ENCODE data around the gene NCAPH2.

The NCAPH2 gene

DNA sequence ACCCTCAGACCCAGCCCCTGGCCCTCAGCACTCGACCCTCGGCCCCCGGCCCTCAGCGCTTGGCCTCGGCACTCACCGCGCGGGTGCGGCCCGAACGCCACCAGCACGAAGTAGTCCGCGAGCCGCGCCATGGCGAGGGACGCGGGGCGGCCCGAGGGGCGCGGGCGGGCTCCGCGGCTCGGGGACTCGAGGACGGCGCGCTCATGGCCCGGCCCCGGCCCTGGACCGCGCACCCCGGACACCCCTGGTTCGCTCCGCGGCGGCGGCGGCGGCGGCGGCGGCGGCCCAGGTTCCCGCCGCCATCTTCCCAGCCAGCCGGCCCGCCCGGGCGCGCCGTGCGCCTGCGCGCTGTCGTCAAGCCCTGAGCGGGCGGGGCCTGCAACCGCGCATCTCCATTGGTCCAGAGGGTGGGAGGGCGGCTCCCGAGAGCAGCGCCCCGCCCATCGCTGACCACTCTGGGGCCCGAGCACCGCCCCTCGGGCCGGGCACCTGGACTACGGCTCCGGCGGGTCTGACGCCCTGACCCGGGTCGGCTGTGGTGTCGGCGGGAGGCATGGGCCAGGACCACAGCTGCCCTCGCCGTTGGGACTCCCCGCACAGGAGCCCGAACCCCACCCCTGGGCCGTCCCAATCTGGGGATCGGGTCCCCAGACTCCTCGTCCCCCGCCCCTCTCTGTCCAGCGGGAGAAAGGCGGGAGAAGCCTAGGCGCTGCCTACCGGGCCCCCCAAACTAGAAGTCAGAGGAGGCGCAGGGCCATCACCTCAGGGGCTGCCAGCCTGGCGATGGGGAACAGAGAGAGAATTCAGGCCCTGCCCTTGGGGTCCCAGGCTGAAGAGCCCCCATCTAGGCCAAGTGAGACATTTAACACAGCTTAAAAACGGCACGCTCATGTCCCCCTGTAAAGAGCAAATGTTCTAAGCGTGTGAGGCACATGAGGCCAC is 33.0 kb upstream of the NCAPH2 start, which contains the start of gene SBF1:
TSS of gene SBF1 (minus strand) at position 326 of the 942 bp plus-strand sequence. CDS start at position 131, 195 bp downstream.
- DNase-seq (ENCODE audit: low spot score), result peak; percentile 100

DNA sequence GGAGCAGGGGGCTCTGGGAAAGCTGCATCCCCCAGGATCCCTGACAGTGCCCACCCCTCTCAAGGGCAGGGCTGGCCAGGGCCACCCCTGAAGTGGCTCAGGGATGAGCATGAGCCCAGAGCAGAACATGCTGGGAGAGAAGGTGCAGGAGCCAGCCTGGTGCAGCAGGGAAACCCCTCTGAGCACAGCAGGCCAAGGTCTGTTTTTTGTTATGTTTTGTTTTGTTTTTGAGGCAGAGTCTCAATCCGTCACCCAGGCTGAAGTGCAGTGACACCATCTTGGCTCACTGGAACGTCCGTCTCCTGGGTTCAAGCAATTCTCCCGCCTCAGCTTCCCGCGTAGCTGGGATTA is 32.4 kb upstream of the NCAPH2 start:
- no peak for DNase-seq (ENCODE audit: low spot score)

DNA sequence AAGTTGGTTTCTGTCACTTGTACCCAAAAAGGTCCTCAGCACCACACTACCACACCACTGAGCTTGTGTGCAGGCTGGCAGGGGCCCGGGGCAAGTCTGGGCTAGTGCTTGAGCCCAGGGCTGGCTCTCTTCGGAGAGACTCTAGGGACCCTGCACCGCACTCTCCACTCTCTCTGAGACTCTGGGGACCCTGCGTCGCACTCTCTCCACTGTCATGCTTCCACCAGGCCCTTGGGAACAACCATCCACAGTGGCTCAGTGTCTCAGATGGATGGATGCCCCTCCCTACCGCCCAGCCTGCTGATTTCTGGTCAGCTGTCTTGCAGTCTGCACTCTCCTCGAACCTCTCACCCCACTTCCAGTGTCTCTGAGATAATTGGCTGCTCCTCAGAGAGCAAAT is 31.2 kb upstream of the NCAPH2 start:
- DNase-seq (ENCODE audit: low spot score), result no peak

DNA sequence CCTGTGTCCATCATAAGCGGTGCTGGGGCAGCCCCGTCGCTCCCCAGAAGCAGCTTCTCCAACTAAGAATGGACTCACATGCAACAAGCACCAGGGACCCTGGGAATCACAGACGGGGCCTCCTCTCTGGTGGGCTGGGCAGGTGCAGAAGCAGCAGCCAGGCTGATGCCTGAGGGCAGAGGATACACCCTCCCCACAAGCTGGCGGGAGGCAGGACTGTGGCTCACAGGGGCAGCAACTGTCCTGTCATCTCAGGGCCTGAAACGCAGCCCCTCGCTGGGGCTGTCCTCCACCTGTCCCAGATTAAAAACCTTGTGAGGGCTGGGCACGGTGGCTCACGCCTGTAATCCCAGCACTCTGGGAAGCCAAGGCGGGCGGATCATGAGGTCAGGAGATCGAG is 30.1 kb upstream of the NCAPH2 start:
- DNase-seq (ENCODE audit: low spot score), result no peak

DNA sequence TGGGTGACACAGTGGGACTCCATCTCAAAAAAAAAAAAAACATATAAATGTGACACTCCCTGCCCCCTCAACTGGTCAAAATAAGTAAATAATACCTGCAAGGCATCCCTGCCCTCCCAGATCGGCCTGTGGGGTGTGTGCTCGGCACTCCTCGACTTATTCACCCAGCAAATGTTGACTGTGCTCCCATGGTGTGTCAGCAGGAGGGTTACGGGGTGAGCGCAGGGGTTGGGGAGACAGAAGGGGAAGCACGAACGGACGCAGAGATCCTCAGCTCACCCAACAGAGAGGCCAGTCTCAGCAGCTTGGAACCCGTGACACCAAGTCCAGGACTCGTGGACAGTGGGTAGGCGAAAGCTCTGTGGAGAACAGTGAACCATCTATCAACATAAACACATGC is 28.3 kb upstream of the NCAPH2 start:
- no peak for DNase-seq (ENCODE audit: low spot score)

DNA sequence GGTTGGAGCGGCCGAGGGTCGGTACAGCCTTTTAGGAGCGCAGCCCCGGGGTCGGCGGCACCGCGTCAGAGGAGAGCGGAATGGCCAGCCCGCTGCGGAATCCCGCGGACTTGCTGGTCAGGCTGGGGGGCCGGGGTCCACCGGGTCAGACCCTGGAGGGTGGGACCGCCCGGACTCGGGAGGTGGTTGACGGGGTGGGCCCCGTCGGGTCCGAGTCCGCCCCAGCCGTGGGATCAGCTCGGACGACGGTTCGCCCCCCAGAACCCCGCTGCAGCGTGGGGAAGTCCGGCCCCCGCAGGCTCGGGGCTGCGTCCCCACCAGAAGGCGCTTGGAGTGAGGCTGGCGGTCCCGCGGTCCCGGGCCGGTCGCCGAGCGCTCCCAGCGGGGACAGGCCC is 27.0 kb upstream of the NCAPH2 start:
- DNase-seq (ENCODE audit: low spot score), result no peak

DNA sequence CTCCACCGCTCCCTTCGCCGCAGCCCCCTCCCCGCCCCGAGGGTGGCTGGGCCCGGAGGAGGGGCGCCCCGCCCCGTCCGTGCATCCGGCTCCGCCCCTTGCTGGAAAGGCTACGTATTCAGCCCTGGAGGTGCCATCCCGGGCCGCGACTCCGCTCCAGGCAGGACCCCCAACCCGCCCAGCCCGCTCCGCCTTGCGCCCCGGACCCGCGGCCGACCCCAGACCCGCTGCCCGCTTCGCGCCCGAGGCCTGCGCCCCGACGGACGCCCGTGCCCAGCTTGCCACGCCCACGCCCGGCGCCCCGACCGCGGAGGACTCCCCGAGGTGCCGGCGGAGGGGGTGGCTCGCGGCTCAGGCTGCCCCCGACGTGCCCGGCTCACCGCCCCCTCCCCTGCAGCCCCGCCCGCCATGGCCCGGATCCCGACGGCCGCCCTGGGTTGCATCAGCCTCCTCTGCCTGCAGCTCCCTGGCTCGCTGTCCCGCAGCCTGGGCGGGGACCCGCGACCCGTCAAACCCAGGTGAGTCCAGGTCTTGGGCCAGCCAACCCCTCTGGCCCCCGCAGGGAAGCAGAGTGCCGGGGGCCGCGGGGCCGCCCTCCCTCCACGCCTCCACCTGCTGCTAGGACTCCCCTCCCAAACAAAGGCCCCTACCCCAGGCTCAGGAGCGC is 26.5 kb upstream of the NCAPH2 start, which contains the start of gene ADM2:
TSS of gene ADM2 (plus strand) at position 104 of the 667 bp plus-strand sequence. CDS start at position 409, 305 bp downstream.
- peak; percentile 84 for DNase-seq (ENCODE audit: low spot score)

DNA sequence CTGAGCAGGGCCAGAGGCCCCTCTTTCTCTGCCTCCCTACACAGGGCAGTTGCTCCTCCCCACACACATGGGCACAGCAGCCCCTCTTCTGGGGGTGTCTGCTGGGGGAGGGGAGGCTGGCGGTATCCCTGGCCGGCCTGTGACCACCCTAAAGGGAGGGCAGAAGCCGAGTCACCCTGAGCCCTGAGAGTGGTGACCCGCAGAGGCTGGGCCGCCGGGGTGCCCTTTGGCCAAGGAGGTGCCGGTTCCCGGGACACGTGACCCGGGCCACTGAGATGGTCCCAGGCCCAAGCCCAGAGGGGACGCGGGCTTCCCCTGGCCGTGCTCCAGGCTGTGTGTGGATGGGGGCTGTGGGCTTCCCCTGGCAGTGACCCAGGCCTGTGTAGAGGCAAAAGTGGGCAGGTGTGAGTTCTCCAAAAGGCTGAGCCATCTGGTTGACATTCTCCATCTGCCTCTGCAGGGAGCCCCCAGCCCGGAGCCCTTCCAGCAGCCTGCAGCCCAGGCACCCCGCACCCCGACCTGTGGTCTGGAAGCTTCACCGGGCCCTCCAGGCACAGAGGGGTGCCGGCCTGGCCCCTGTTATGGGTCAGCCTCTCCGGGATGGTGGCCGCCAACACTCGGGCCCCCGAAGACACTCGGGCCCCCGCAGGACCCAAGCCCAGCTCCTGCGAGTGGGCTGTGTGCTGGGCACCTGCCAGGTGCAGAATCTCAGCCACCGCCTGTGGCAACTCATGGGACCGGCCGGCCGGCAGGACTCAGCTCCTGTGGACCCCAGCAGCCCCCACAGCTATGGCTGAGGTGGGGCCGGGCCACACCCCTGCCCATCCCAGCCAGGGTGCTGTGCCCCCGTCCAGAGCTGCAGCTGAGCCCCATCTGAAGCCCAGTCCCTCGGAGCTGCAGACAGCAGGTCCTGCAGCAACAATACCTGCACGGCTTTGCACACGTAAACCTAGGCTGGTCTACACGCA is 25.6 kb upstream of the NCAPH2 start:
- DNase-seq (ENCODE audit: low spot score), result no peak

DNA sequence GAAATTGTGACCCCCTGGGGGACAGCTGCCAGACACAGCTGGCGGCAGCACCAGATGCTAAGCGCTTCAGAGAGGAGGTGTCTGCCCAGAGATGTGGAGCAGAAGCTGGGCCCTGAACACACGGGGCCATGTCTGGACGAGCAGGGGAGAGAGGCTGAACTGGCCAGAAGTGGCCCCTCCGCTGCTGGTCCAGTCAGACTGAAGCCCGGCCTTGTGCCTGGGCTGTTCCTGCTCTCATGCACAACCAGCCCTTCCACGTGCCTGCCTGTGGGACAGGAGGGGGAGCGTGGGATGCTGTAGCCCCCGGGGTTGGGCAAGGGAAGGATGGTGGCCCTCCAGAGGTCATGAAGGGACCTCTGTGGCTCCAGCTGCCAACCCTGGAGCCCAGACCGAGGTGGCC is 24.9 kb upstream of the NCAPH2 start:
- no peak for DNase-seq (ENCODE audit: low spot score)

DNA sequence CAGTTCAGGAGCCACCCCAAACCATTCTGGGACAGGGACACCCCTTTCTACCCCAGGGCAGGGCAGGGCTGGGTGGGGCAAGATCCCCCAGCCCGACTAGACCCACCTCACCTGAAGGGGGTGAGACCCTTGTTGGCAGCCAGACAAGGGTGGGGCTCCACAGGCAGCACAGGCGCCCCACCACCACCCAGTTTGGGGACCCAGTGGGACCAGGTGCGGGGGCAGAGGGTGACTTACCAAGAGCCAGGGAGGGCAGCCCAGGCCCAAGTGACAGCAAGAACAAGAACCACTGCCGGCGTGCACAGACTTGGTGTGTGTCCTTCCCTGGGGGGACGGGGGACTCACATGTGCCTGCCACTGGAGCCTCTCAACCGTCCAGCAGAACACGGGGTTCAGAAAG is 24.5 kb upstream of the NCAPH2 start:
- DNase-seq (ENCODE audit: low spot score), result no peak

DNA sequence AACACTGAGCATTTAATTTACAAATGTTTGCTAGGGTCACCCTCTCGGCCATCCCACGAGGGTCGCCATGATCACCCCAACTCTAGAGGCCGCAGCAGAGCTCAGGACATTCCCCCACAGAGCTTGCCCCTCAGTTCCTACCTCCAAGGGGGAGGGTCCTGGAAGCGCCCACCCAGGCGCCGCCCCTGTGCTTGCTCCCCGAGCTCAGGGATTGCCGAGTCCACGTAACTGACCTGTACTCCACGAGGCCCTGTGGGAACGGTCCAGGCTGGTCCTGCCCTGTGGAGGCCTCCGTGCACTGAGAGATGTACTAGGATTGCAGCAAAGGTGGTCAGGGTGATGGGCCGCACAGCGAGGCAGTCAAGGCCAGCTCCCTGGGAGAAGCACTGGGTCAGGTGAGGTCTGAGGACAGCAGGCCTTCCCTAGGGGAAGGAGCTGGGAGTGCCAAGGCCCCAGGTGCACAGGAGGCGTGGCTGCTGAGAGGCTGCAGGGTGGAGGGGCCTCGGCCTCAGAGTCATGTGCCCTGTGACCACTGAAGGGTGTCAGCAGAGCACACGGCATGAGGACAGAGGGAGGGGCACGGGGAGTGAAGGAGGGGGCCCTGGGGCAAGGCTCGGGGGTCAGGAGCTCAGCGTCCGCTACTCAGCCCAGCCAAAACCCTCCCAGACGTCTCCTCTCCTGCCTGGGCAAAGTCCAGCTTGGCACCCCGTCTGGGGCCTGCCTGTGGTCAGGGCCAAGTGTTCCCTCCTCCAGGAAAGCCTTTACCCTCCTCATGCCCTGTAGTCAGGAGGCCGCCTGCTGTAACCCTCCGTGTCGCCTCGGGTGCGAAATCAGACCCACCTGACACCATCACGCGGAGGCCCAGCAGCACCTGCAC is 23.8 kb upstream of the NCAPH2 start:
- DNase-seq (ENCODE audit: low spot score), result no peak

DNA sequence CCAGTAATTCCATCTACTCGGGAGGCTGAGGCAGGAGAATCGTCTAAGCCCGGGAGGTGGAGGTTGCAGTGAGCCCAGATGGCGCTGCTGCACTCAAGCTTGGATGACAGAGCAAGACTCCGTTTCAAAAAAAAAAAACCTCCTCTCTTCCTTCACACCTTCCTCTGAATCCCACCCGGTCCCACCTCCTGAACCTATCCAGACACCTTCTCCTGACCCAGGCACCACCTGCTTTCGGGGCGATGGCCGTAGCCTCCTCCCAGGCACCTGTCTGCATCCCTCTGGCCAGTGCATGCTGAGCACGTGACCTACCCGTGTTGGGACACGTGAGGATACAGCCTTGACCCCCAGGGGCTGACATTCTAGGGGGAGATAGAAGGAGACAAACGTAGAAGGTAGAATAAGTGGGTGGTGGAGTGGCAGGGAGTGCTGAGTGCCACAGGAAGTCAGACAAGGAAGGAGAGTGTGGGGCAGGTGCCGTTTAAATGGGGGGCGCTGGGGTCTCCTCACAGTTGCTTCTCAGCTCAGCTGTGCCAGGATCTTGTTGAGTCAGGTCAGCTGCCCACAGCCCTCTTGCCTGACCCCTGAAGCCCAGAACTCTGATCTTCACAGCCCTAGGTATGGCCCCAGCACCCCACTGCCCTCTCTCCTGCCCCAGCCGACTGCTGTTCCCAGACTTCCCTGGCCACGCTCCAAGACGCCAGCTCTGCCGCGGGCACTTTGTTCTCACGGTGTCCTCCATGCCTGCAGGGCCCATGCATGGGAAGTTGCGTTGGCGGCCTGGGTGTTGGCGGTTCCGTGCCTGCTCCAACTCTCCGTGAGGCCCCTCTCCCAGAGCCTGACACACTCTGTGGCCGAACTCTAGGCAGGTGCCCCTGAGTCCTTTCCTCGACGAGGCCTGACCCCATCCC is 22.5 kb upstream of the NCAPH2 start:
- no peak for DNase-seq (ENCODE audit: low spot score)

DNA sequence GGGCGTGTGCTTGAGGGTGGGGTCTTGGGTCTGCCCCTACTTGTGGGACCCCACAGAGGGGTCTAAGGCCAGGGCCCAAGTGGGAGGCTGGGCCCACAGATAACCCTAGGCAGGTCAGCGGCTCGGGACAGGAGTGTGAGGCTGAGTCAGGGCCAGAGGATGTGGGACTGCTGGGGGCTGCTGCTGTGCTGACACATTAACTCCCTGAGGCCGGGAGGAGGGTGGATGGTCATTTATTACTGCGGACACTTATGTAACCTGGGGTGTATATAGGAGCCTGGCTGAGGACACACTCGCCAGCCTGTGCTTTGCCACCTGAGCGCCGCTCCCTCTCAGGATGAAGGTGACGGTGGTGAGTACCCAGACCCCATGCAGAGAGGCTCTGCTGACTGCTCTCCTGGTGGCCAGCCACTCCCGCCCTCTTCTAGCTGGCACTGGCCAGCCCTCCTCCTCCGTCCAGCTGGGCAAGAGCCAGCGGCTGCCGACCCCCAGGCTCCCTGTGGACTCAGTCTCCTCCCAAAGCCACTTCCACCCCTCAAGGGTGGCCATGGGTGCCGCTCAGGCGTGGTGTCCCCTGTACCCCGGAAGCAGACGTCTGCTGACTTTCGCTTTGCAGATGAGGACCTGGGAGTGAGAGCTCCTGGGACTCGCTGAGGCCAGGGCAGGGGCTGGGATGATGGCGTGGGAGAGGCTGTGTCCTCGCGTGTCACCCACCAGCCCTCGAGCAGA is 21.3 kb upstream of the NCAPH2 start, which contains the start of gene MIOX:
TSS of gene MIOX (plus strand) at position 299 of the 729 bp plus-strand sequence. CDS start at position 338, 39 bp downstream.
- DNase-seq (ENCODE audit: low spot score), result no peak

DNA sequence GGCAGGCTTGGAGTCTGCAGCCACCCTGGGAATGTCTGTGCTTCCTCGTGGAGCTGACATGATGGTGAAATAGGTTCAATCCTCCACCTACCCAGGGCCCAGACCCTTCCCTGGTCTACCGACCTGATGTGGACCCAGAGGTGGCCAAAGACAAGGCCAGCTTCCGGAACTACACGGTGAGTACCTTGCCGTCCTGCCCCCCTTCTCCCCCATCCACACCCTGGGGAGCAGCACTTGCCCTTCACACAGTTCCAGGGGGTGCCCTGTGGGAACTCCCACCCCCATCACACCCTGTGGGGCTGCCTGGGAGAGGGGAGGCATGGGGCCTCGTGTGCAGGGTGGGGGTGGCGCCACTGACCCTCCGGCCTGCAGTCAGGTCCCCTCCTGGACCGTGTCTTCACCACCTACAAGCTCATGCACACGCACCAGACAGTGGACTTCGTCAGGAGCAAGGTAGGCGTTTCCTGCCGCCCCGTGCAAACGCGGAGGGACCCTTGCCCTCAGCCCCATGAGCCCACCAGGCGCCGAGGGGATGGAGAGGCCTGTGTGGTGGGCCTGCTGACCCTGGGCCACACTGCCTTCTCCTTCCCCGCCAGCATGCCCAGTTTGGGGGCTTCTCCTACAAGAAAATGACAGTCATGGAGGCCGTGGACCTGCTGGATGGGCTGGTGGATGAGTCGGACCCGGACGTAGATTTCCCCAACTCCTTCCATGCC is 20.6 kb upstream of the NCAPH2 start:
- no peak for DNase-seq (ENCODE audit: low spot score)

DNA sequence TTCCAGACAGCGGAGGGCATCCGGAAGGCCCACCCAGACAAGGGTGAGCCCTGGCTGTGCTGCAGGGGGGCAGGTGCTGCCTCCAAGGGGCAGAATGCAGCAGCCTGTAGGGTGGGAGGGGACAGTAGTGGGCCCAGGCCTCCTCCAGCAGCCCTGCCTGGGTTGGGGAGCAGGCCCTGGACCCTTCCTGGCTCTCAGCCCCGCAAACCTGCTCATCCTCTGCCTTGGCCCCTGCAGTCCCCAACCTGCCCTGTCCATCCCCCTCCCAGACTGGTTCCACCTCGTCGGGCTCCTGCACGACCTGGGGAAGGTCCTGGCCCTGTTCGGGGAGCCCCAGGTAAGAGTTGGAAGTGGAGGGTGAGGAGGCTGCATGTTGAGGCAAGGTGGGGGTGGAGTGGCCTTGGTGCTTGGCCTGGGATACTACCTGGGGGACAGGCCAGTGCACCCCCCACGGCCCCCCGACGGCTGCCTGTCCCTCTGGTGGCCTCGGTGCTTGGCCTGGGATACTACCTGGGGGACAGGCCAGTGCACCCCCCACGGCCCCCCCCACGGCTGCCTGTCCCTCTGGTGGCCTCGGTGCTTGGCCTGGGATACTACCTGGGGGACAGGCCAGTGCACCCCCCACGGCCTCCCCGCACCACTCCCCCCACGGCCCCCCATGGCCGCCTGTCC is 19.9 kb upstream of the NCAPH2 start:
- no peak for DNase-seq (ENCODE audit: low spot score)

DNA sequence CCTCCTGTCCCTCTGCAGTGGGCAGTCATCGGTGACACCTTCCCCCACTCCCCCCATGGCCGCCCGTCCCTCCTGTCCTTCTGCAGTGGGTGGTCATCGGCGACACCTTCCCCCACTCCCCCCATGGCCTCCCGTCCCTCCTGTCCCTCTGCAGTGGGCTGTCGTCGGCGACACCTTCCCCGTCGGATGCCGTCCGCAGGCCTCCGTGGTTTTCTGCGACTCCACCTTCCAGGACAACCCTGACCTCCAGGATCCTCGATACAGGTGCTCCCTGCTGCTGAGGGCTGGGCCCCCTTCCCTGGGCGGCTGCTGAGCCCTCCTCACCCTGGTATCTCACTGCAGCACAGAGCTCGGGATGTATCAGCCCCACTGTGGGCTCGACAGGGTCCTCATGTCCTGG is 19.1 kb upstream of the NCAPH2 start:
- no peak for DNase-seq (ENCODE audit: low spot score)

DNA sequence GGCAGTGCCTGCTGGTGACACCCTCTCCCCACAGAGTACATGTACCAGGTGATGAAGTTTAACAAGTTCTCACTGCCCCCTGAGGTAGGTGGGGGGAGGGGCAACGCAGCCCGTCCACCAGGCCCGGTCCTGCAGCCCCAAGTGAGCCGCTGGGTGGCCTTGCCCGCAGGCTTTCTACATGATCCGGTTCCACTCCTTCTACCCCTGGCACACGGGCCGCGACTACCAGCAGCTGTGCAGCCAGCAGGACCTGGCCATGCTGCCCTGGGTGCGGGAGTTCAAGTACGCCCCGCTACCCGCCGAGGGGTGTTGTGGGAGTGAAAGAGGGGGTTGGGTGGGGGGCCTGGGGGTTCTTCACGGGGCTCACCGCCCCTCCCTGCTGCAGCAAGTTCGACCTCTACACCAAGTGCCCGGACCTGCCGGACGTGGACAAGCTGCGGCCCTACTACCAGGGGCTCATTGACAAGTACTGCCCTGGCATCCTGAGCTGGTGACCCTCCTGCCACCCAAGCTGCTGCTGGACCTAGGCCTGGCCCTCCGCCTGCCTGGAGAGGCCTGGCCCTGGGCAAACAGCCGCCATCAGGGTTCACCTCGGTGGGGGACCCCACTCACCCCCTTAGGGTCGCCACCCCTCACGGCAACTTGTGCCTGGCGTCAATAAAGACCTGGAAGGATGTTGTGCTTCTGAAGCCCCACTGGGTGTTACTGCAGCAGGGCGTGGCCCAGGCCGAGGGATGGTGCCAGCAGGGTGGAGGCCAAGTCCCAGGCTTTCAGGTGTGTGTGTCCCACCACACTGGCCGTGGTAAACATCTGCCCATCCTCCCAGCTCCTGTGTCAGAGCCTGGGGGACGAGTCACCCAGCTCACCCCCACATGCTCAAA is 18.4 kb upstream of the NCAPH2 start:
- no peak for DNase-seq (ENCODE audit: low spot score)

Measured in D341Med (cell line).